KMS-11 (cell line): Measurements from ENCODE around the gene PTPN14.

Experiments
- H2AFZ ChIP-seq: fragments of 200-600 bp; sonication (generic); 2 replicates; pipeline ENCODE4 v1.6.1; 2016; ENCODE audit warnings: antibody characterized with exemption, mixed run types, low read depth
- H3K27ac ChIP-seq: fragments of 200-600 bp; sonication (generic); 2 replicates; pipeline ENCODE4 v1.6.1; 2016; ENCODE audit warnings: mild to moderate bottlenecking, mixed run types
- H3K27me3 ChIP-seq: fragments of 200-600 bp; sonication (generic); 2 replicates; pipeline ENCODE4 v1.6.1; 2017; ENCODE audit warnings: mild to moderate bottlenecking, low read depth, mixed run types, moderate library complexity; ENCODE audit not compliant: insufficient read depth
- H3K36me3 ChIP-seq: fragments of 200-600 bp; sonication (generic); 2 replicates; pipeline ENCODE4 v1.6.1; 2017; ENCODE audit warnings: mild to moderate bottlenecking, mixed run types; ENCODE audit not compliant: insufficient read depth
- H3K4me1 ChIP-seq: fragments of 200-600 bp; sonication (generic); 2 replicates; pipeline ENCODE4 v1.6.1; 2016; ENCODE audit warnings: mild to moderate bottlenecking, low read depth, mixed run types; ENCODE audit not compliant: poor library complexity, severe bottlenecking
- H3K4me2 ChIP-seq: fragments of 200-600 bp; sonication (generic); 2 replicates; pipeline ENCODE4 v1.7.0; 2016; ENCODE audit warnings: mild to moderate bottlenecking, mixed run types
- H3K4me3 ChIP-seq: fragments of 200-600 bp; sonication (generic); IDR thresholded peaks from 2 replicates; pipeline ENCODE4 v1.6.1; 2017; ENCODE audit warnings: low read depth, low read length, mixed read lengths; ENCODE audit not compliant: insufficient read depth
- H3K79me2 ChIP-seq: fragments of 200-600 bp; sonication (generic); 2 replicates; pipeline ENCODE4 v1.6.1; 2016; ENCODE audit warnings: low read depth, mixed run types; ENCODE audit not compliant: insufficient read depth
- H3K9ac ChIP-seq: fragments of 200-600 bp; sonication (generic); 2 replicates; pipeline ENCODE4 v1.6.1; 2016; ENCODE audit warnings: mild to moderate bottlenecking, mixed run types
- H4K20me1 ChIP-seq: fragments of 200-600 bp; sonication (generic); 2 replicates; pipeline ENCODE4 v1.6.1; 2016; ENCODE audit warnings: mild to moderate bottlenecking, mixed run types; ENCODE audit not compliant: insufficient read depth
- TF ChIP-seq, protein P1 (sequence below): fragments of 200-600 bp; sonication (generic); conservative IDR thresholded peaks from 2 replicates; pipeline ENCODE4 v1.6.1; 2017; ENCODE audit warnings: low read depth, mild to moderate bottlenecking, antibody characterized with exemption, low read length, moderate library complexity, mixed read lengths

Gene PTPN14

DNA sequence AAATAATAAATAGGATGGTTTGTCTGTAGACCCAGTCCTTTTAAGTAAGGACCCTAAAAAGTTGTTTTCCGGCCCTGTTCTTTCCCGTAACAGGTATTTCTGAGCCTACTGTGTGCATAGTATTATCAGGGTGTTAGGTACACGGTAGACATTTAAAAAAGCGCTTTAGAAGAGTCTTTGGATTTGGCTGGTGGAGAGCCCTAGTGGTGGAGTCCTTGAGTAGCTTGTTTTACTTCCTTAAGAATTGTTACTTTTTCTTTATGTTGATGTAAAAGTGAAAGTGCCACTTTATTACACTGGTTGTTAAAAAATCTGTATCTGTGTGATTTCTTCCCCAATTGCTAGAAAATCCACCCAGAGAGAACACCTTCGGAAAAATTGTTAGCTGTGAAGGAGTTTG is 233.7 kb downstream of the PTPN14 start:
- Histone ChIP-seq H3K4me3 (no peak overlapping the region), H3K9ac (no peak overlapping the region), H3K4me1 (no peaks in the 10 kb centered on the region), H3K79me2 (no peaks in the 10 kb centered on the region), H3K27ac (no peak overlapping the region), H3K27me3 (no peaks in the 10 kb centered on the region), H2AFZ (no peak overlapping the region), H3K4me2 (no peak overlapping the region), H3K36me3 (no peaks in the 10 kb centered on the region), H4K20me1 (no peaks in the 10 kb centered on the region)
- TF ChIP-seq, protein P1, sequence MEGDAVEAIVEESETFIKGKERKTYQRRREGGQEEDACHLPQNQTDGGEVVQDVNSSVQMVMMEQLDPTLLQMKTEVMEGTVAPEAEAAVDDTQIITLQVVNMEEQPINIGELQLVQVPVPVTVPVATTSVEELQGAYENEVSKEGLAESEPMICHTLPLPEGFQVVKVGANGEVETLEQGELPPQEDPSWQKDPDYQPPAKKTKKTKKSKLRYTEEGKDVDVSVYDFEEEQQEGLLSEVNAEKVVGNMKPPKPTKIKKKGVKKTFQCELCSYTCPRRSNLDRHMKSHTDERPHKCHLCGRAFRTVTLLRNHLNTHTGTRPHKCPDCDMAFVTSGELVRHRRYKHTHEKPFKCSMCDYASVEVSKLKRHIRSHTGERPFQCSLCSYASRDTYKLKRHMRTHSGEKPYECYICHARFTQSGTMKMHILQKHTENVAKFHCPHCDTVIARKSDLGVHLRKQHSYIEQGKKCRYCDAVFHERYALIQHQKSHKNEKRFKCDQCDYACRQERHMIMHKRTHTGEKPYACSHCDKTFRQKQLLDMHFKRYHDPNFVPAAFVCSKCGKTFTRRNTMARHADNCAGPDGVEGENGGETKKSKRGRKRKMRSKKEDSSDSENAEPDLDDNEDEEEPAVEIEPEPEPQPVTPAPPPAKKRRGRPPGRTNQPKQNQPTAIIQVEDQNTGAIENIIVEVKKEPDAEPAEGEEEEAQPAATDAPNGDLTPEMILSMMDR = no peak

DNA sequence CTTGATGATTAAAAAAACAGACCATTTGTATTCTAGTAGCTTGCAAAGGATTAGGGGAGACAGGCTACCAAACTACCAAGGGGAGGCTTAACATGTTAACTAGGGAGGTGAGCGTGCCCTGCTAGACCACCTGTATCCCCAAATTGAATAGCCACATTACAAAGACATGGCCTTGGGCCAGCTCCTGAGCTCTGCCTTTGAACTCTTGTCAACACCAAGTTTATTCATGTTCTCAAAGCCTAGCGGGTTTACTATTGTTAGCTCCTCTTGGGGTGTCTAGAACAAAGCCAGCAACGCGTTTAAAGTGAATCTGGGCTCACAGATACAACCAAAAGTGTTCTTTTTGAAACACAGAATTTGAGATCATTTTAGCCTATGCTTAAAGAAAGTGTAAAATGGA is 234.1 kb downstream of the PTPN14 start:
- no peaks in the 10 kb centered on the region for H3K79me2 ChIP-seq
- no peak overlapping the region for H3K27ac ChIP-seq
- H3K36me3 ChIP-seq = no peaks in the 10 kb centered on the region
- H3K27me3 ChIP-seq = no peaks in the 10 kb centered on the region
- no peaks in the 10 kb centered on the region for H4K20me1 ChIP-seq
- no peak overlapping the region for H2AFZ ChIP-seq
- no peak overlapping the region for H3K9ac ChIP-seq
- TF ChIP-seq, protein P1 = no peak
- no peak overlapping the region for H3K4me3 ChIP-seq
- H3K4me2 ChIP-seq = no peak overlapping the region
- no peaks in the 10 kb centered on the region for H3K4me1 ChIP-seq

DNA sequence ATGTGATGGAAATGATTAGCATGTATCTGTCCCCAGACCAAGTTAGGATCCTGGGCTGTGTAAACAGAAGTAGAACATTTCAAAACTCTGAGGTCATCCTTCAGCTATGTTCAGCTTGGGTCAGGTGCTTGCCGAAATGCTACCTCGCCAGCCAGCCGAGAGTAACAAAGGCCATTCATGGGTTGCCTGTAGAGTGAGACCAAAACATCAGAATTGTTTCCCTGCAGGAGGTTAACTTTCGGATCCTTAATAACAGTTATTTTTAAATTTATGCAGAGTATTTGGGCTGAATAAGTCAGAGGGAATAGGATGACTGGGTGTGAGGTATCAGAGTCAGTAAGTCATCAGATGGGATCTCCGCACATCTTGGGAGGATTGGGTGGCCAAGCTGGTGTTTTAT is 234.8 kb downstream of the PTPN14 start:
- Histone ChIP-seq H3K27me3 (no peaks in the 10 kb centered on the region), H3K9ac (no peak overlapping the region), H2AFZ (no peak overlapping the region), H3K4me3 (no peak overlapping the region), H3K4me1 (no peaks in the 10 kb centered on the region), H3K4me2 (no peak overlapping the region), H3K79me2 (no peaks in the 10 kb centered on the region), H3K36me3 (no peaks in the 10 kb centered on the region), H4K20me1 (no peaks in the 10 kb centered on the region), H3K27ac (no peak overlapping the region)
- TF ChIP-seq, protein P1 = no peak

DNA sequence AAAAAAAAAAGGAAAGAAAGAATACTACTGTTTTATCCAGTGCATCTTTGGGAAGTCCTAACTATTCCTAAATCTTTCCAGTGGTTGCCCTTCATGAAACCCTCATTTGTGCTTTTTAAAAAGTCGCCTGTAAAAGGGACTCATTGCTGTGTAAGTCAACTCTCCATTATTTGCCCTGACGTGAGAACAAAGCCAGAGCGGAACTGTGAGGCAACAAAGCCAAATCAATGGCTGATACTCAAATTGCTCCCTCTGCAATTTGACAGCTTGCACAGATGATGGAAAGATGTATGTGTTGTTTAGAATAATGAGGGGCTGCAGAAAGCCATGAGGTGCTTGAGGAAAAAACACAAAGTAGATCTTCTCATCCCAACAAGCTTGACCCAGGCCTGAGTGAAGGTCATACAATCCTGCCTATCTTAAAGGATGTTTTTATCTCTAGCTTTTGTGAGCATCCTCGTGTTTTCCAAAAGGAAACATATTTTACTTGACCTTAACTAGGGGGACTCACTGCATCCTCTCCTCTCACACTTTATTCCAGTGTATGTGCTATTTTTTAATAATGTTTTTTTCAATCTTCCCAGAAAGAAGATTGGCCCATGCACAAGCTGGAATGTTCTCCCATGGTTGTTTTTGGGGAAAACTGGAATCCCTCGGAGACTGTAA is 237.1 kb downstream of the PTPN14 start:
- Histone ChIP-seq H3K27me3 (no peaks in the 10 kb centered on the region), H3K36me3 (no peaks in the 10 kb centered on the region), H3K4me2 (no peak overlapping the region), H3K79me2 (no peaks in the 10 kb centered on the region), H3K4me1 (peaks cover 19% of the 10 kb centered on the region), H4K20me1 (no peaks in the 10 kb centered on the region), H2AFZ (no peak overlapping the region), H3K27ac (no peak overlapping the region), H3K4me3 (no peak overlapping the region), H3K9ac (no peak overlapping the region)
- TF ChIP-seq, protein P1 = no peak
